ENCODE results near the gene OGN. TPM values are rescaled to one million over a fixed set of nuclear protein-coding genes. Genes with fewer than 3 reads are reported as not detected.
A peak's percentile ranks its signal among the peaks of the same experiment; 100 is the strongest.

The OGN gene
- total RNA-seq, 1 experiment from 2014 or later: not detected

DNA sequence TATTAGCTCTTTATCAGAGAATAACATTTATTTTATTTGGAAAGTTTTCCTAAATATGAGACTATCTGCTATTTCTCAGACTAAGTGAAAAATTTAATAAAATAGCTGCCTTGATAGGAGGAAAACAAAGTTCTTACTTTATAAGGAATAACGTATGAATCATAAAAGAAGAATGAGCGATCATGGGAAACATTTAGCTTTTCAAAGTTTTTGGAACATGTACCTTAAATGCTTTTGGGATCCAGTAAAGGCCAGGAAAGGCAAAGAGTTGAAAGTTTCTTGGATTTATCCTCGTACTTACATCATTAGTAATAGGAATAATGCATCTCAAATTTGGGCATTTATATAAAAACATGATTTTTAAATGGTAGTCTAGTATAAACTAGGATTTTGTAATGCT lies 19.4 kb downstream of the OGN start:
- CTCF ChIA-PET: no interaction called here
- Histone ChIP-seq H3K27ac (ENCODE audit: low read length) (peak overlapping the region; percentile 8; the same call in 1 of the 2 replicates), H3K36me3 (ENCODE audit: low read depth, low read length) (no peaks in the 10 kb centered on the region), H3K27me3 (ENCODE audit: low read length) (no peaks in the 10 kb centered on the region), H3K79me2 (ENCODE audit: low read length) (no peaks in the 10 kb centered on the region), H4K20me1 (ENCODE audit: low read length) (no peaks in the 10 kb centered on the region), H3K4me1 (ENCODE audit: insufficient read depth, low read length) (peaks cover 19% of the 10 kb centered on the region), H3F3A (ENCODE audit: low read length, unreplicated experiment) (no peaks in the 10 kb centered on the region), H3K9me2 (replicated peaks; ENCODE audit: low read length) (no peaks in the 10 kb centered on the region), H3K9ac (ENCODE audit: low read length) (no peak overlapping the region), H3K4me3 (ENCODE audit: low read length) (no peak overlapping the region), H3K4me2 (ENCODE audit: low read length) (peak overlapping the region; percentile 7; the same call in 1 of the 2 replicates), H3K9me3 (ENCODE audit: low read length) (no peaks in the 10 kb centered on the region), H2AFZ (ENCODE audit: low read length) (no peak overlapping the region)
- no peak for ATAC-seq
- POLR2A ChIA-PET (ENCODE audit: unreplicated experiment): no interaction called here
- TF ChIP-seq EZH2 (IDR thresholded peaks at IDR 0.05; ENCODE audit: low read length, unreplicated experiment) (no peak), EZH2phosphoT487 (IDR thresholded peaks at IDR 0.05; ENCODE audit: borderline replicate concordance, low read length) (no peak)
- TF ChIP-seq, protein P1, sequence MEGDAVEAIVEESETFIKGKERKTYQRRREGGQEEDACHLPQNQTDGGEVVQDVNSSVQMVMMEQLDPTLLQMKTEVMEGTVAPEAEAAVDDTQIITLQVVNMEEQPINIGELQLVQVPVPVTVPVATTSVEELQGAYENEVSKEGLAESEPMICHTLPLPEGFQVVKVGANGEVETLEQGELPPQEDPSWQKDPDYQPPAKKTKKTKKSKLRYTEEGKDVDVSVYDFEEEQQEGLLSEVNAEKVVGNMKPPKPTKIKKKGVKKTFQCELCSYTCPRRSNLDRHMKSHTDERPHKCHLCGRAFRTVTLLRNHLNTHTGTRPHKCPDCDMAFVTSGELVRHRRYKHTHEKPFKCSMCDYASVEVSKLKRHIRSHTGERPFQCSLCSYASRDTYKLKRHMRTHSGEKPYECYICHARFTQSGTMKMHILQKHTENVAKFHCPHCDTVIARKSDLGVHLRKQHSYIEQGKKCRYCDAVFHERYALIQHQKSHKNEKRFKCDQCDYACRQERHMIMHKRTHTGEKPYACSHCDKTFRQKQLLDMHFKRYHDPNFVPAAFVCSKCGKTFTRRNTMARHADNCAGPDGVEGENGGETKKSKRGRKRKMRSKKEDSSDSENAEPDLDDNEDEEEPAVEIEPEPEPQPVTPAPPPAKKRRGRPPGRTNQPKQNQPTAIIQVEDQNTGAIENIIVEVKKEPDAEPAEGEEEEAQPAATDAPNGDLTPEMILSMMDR (conservative IDR thresholded peaks at IDR 0.05; ENCODE audit: low read depth, low read length): no peak
- DNase-seq: no peak
- intact Hi-C loops (cut with micrococcal nuclease): no loop called here
- BruUV-seq (replicated peaks): no TSS peak

- no peaks in the 10 kb centered on the region for H3K27me3 ChIP-seq (ENCODE audit: low read length)
- H3K4me1 ChIP-seq (ENCODE audit: insufficient read depth, low read length): peaks cover 19% of the 10 kb centered on the region
- intact Hi-C loops (cut with micrococcal nuclease): no loop called here
- H3K9ac ChIP-seq (ENCODE audit: low read length): no peak overlapping the region
- no peak overlapping the region for H2AFZ ChIP-seq (ENCODE audit: low read length)
- H3K9me3 ChIP-seq (ENCODE audit: low read length): no peaks in the 10 kb centered on the region
- H3K4me3 ChIP-seq (ENCODE audit: low read length): no peak overlapping the region
- no peaks in the 10 kb centered on the region for H3F3A ChIP-seq (ENCODE audit: low read length, unreplicated experiment)
- DNase-seq (peak; percentile 35), ATAC-seq (peak; percentile 29; the same call in 1 of the 2 replicates)
- H3K79me2 ChIP-seq (ENCODE audit: low read length): no peaks in the 10 kb centered on the region
- no peaks in the 10 kb centered on the region for H3K9me2 ChIP-seq (replicated peaks; ENCODE audit: low read length)
- H3K4me2 ChIP-seq (ENCODE audit: low read length): no peak overlapping the region
- H4K20me1 ChIP-seq (ENCODE audit: low read length): no peaks in the 10 kb centered on the region
- ChIA-PET POLR2A (ENCODE audit: unreplicated experiment) (no interaction called here), CTCF (interaction anchor here (0.5 kb wide), 1 partner anchor 247 kb away, joined by 3 read pairs; no protein-coding TSS in a partner anchor)
- no peaks in the 10 kb centered on the region for H3K36me3 ChIP-seq (ENCODE audit: low read depth, low read length)
- TF ChIP-seq EZH2phosphoT487 (IDR thresholded peaks at IDR 0.05; ENCODE audit: borderline replicate concordance, low read length) (no peak), EZH2 (IDR thresholded peaks at IDR 0.05; ENCODE audit: low read length, unreplicated experiment) (no peak)
- TF ChIP-seq, protein P1 (conservative IDR thresholded peaks at IDR 0.05; ENCODE audit: low read depth, low read length): no peak
- 0 out of 2 replicates have a peak overlapping the region, but pooled peaks have one; percentile 8 for H3K27ac ChIP-seq (ENCODE audit: low read length)
- BruUV-seq (replicated peaks): no TSS peak
Observed at GRCh38 chr9:92384375-92384774, 20.0 kb downstream of the OGN start.

DNA sequence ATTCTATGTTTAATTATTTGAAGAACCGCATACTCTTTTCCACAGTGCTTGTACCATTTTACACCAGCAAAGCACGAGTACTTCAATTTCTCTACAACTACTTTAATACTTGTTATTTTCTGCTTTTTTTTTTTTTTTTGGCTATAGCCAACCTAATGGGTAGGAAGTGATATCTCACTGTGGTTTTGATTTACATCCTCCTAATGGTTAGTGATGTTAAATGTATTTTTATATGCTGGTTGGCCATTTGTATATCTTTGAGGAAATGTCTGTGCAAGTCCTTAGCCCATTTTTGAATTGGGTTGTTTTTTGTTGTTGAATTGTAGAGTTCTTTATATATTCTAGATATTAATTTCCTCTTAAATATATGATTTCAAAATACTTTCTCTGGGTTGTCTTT lies 22.6 kb downstream of the OGN start:
- BruUV-seq (replicated peaks): no TSS peak
- CTCF ChIA-PET: no interaction called here
- ATAC-seq (no peak), DNase-seq (no peak)
- no peak overlapping the region for H2AFZ ChIP-seq (ENCODE audit: low read length)
- no peaks in the 10 kb centered on the region for H3K27me3 ChIP-seq (ENCODE audit: low read length)
- no peaks in the 10 kb centered on the region for H3K36me3 ChIP-seq (ENCODE audit: low read depth, low read length)
- H3K4me3 ChIP-seq (ENCODE audit: low read length): no peak overlapping the region
- no peaks in the 10 kb centered on the region for H4K20me1 ChIP-seq (ENCODE audit: low read length)
- H3K9ac ChIP-seq (ENCODE audit: low read length): no peak overlapping the region
- H3K4me2 ChIP-seq (ENCODE audit: low read length): no peak overlapping the region
- no peaks in the 10 kb centered on the region for H3F3A ChIP-seq (ENCODE audit: low read length, unreplicated experiment)
- H3K27ac ChIP-seq (ENCODE audit: low read length): no peak overlapping the region
- TF ChIP-seq, protein P1 (conservative IDR thresholded peaks at IDR 0.05; ENCODE audit: low read depth, low read length): no peak
- TF ChIP-seq EZH2 (IDR thresholded peaks at IDR 0.05; ENCODE audit: low read length, unreplicated experiment): no peak
- no peak for TF ChIP-seq EZH2phosphoT487 (IDR thresholded peaks at IDR 0.05; ENCODE audit: borderline replicate concordance, low read length)
- POLR2A ChIA-PET (ENCODE audit: unreplicated experiment): no interaction called here
- H3K79me2 ChIP-seq (ENCODE audit: low read length): no peaks in the 10 kb centered on the region
- peaks cover 19% of the 10 kb centered on the region for H3K4me1 ChIP-seq (ENCODE audit: insufficient read depth, low read length)
- H3K9me3 ChIP-seq (ENCODE audit: low read length): no peaks in the 10 kb centered on the region
- H3K9me2 ChIP-seq (replicated peaks; ENCODE audit: low read length): no peaks in the 10 kb centered on the region
- intact Hi-C loops (cut with micrococcal nuclease): no loop called here

Data from PC-3 (cell line).